K562 (cell line): Measurements from ENCODE around the gene PPT2. TPM values are rescaled to one million over a fixed set of nuclear protein-coding genes. Genes with fewer than 3 reads are reported as not detected.

Experiments used
- COPS2 ChIP-seq: fragments of 450-650 bp; conservative IDR thresholded peaks from 2 replicates; pipeline ENCODE4 v1.6.1; 2016; ENCODE audit warnings: mild to moderate bottlenecking, moderate library complexity
- CXXC5 ChIP-seq: fragments of 250-450 bp; sonication (Bioruptor Pico); IDR thresholded peaks from 2 replicates; pipeline ENCODE4 v1.8.0; 2022; ENCODE audit warnings: inconsistent platforms, mild to moderate bottlenecking, moderate library complexity
- DEAF1 ChIP-seq: fragments of 450-650 bp; formaldehyde crosslinking; IDR thresholded peaks from 2 replicates; pipeline ENCODE4 v1.4.0; 2020; ENCODE audit warnings: mild to moderate bottlenecking, moderate library complexity
- FOXA3 ChIP-seq, 2 experiments: fragments of 450-650 bp in 1 of 2; sonication (generic) in 1 of 2; formaldehyde crosslinking; IDR thresholded peaks in 1 of 2; conservative IDR thresholded peaks in 1 of 2; 2 replicates each; pipeline versions ENCODE4 v1.4.0 to v1.8.0; 2020 to 2022; ENCODE audit warnings: mild to moderate bottlenecking in 2 of 2, missing genetic modification reagents in 1 of 2
- FOXJ3 ChIP-seq: sonication (generic); formaldehyde crosslinking; IDR thresholded peaks from 2 replicates; pipeline ENCODE4 v1.4.0; 2020; ENCODE audit warnings: mild to moderate bottlenecking, missing genetic modification reagents
- HBP1 ChIP-seq: fragments of 450-650 bp; formaldehyde crosslinking; IDR thresholded peaks from 2 replicates; pipeline ENCODE4 v1.4.0; 2022; ENCODE audit warnings: missing genetic modification characterization
- HOMEZ ChIP-seq: fragments of 250-450 bp; sonication (Bioruptor Pico); IDR thresholded peaks from 2 replicates; pipeline ENCODE4 v1.4.0; 2020; ENCODE audit warnings: mild to moderate bottlenecking, moderate library complexity
- IRF1 ChIP-seq: sonication (generic); formaldehyde crosslinking; IDR thresholded peaks from 2 replicates; pipeline ENCODE4 v1.8.0; 2022; ENCODE audit warnings: missing genetic modification reagents, mild to moderate bottlenecking, borderline replicate concordance
- KDM1A ChIP-seq, 2 experiments: fragments of 450-650 bp; IDR thresholded peaks; 2 replicates each; pipeline ENCODE4 v1.6.1; 2016; ENCODE audit warnings: mild to moderate bottlenecking in 2 of 2
- NCOA1 ChIP-seq: fragments of 450-650 bp; IDR thresholded peaks from 2 replicates; pipeline ENCODE4 v1.6.1; 2016; ENCODE audit warnings: low read depth
- SMARCA4 ChIP-seq: fragments of 450-650 bp; IDR thresholded peaks from 2 replicates; pipeline ENCODE4 v1.6.1; 2016
- SMARCB1 ChIP-seq: IDR thresholded peaks from 2 replicates; pipeline ENCODE4 v1.6.1; 2011; ENCODE audit warnings: improper control_type of control experiment, low read depth; ENCODE audit not compliant: insufficient read length
- SOX6 ChIP-seq: fragments of 450-650 bp; IDR thresholded peaks from 2 replicates; pipeline ENCODE4 v1.6.1; 2014; ENCODE audit warnings: mild to moderate bottlenecking
- SUPT5H ChIP-seq: fragments of 450-650 bp; IDR thresholded peaks from 2 replicates; pipeline ENCODE4 v1.6.1; 2016
- TCF3 ChIP-seq: sonication (generic); formaldehyde crosslinking; IDR thresholded peaks from 2 replicates; pipeline ENCODE4 v1.4.0; 2020; ENCODE audit warnings: mild to moderate bottlenecking, missing genetic modification reagents
- TGIF2 ChIP-seq: sonication (generic); formaldehyde crosslinking; IDR thresholded peaks from 2 replicates; pipeline ENCODE4 v1.8.1; 2022; ENCODE audit warnings: mild to moderate bottlenecking, missing genetic modification reagents, moderate library complexity
- TRIM25 ChIP-seq: fragments of 450-650 bp; IDR thresholded peaks from 2 replicates; pipeline ENCODE4 v1.7.0; 2016; ENCODE audit warnings: borderline replicate concordance
- YY1 ChIP-seq, 3 experiments: IDR thresholded peaks; 2 replicates each; pipeline ENCODE4 v1.6.1; 2011; ENCODE audit warnings: low read length in 2 of 3, mild to moderate bottlenecking in 2 of 3, moderate library complexity in 2 of 3, borderline replicate concordance in 1 of 3, control low read depth in 1 of 3, low read depth in 1 of 3; ENCODE audit not compliant: insufficient read depth in 3 of 3, insufficient replicate concordance in 2 of 3, control insufficient read depth in 1 of 3, insufficient read length in 1 of 3; ENCODE audit errors: extremely low read depth in 1 of 3
- ZFP1 ChIP-seq: fragments of 450-650 bp; formaldehyde crosslinking; IDR thresholded peaks from 2 replicates; pipeline ENCODE4 v1.4.0; 2020; ENCODE audit warnings: mild to moderate bottlenecking, mixed read lengths
- ZNF586 ChIP-seq: fragments of 450-650 bp; formaldehyde crosslinking; conservative IDR thresholded peaks from 2 replicates; pipeline ENCODE4 v1.4.0; 2020; ENCODE audit warnings: mild to moderate bottlenecking, moderate library complexity
- polyA plus RNA-seq, 8 experiments: library from polyadenylated mRNA; depleted of rRNA in 4 of 8; stranded (reverse) in 5 of 8; unstranded in 3 of 8; fragments of >200 nt; fragmentation: Nextera tagmentation in 2 of 8; fragmentation: Illumina TruSeq in 1 of 8; extraction: Ambion mirVana in 2 of 8; extraction: Trizol in 1 of 8; gene quantifications; 2 replicates each; pipeline versions ENCODE4 v1.2.1 to v1.2.3, GENCODE V29; 2011 to 2014; ENCODE audit warnings: inconsistent platforms in 1 of 8, missing spikeins in 1 of 8
- total RNA-seq, 7 experiments: library from RNA; depleted of rRNA in 6 of 7; stranded (reverse); fragments of >200 nt in 6 of 7; fragmentation: Illumina TruSeq in 2 of 7; extraction: Trizol in 2 of 7; gene quantifications; 2 replicates each; pipeline versions ENCODE4 v1.2.1 to v1.2.3, GENCODE V29; 2011 to 2021; ENCODE audit warnings: low replicate concordance in 1 of 7

PPT2 gene
- total and polyA plus RNA-seq, 9 of the 15 experiments (the other 6 are each of a cell fraction or from before 2014, with no cell fraction given), result 27.4 to 98.8 (median 69.9) TPM

- TF ChIP-seq DEAF1 (CRISPR knock-in tag), result no peak
- peak; percentile 82 for TF ChIP-seq SUPT5H
- TF ChIP-seq YY1 (IDR thresholded peaks at IDR 0.05; ENCODE audit: borderline replicate concordance in 1 of 3, control insufficient read depth in 1 of 3, extremely low read depth in 1 of 3, insufficient read depth in 3 of 3, insufficient read length in 1 of 3, insufficient replicate concordance in 2 of 3, low read depth in 1 of 3, low read length in 2 of 3), result peak in 1 of 3 experiments; percentile 38
- TF ChIP-seq NCOA1, result peak; percentile 61
- peak; percentile 77 for TF ChIP-seq SMARCA4
- peak; percentile 27; the same call in 1 of the 2 replicates for TF ChIP-seq CXXC5 (CRISPR knock-in tag)
- TF ChIP-seq FOXJ3, result no peak
- no peak for TF ChIP-seq ZNF586 (CRISPR knock-in tag)
- TF ChIP-seq TRIM25, result no peak
- no peak for TF ChIP-seq TGIF2 (CRISPR knock-in tag)
- no peak for TF ChIP-seq TCF3 (CRISPR knock-in tag)
- no peak for TF ChIP-seq IRF1 (CRISPR knock-in tag)
- no peak for TF ChIP-seq FOXA3 (CRISPR knock-in tag; conservative IDR thresholded peaks at IDR 0.05 in 1 of 2, IDR thresholded peaks at IDR 0.05 in 1 of 2)
- no peak for TF ChIP-seq HOMEZ
- TF ChIP-seq SOX6, result no peak
- TF ChIP-seq KDM1A (IDR thresholded peaks at IDR 0.05), result peak in 1 of 2 experiments; percentile 56; a peak in 1 of 4 replicates
- TF ChIP-seq SMARCB1, result no peak
- TF ChIP-seq COPS2, result no peak
- no peak for TF ChIP-seq ZFP1 (CRISPR knock-in tag)
- peak; percentile 93 for TF ChIP-seq HBP1
These were observed 36.3 kb downstream of the PPT2 start, which contains the start of gene PBX2 (continued) for GRCh38 chr6:32190054-32190851.
